SK-N-MC (cell line): ENCODE measurements around the gene AVPR1B.

ENCODE experiments used
- EZH2 ChIP-seq: fragments of 200-600 bp; sonication (generic); IDR thresholded peaks from one replicate; pipeline ENCODE4 v1.6.1; 2017; ENCODE audit warnings: antibody characterized with exemption
- FOXP2 ChIP-seq: optimal IDR thresholded peaks from 2 replicates; pipeline ENCODE3; 2011; ENCODE audit warnings: mild to moderate bottlenecking, moderate library complexity; ENCODE audit not compliant: insufficient read depth; ENCODE audit errors: extremely low read length, control extremely low read depth
- POLR2AphosphoS5 ChIP-seq: IDR thresholded peaks from 2 replicates; pipeline ENCODE4 v1.6.1; 2012; ENCODE audit warnings: mild to moderate bottlenecking, low read depth, low read length, borderline replicate concordance

DNA sequence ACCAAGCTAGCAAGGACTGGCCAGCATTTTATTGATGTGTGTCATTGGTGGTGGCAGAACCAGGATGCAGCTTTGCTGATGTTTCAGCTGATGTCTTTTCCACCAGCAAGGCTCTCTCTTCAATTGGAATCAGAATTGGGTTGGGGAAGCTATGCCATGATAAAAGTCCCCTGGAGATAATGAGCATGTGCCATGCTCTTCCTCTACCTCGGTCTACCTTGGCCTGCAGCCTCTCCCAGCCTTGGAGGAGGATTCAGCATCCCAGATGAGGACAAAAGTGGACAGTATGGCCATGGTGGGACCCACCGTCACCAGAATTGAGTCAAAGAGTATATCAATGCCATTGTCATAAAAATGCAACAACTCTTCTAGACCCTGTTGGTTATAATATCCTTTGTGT is 8.6 kb downstream of the AVPR1B start:
- no peak for TF ChIP-seq FOXP2
- TF ChIP-seq EZH2 = no peak
- no peak for TF ChIP-seq POLR2AphosphoS5
